WERI-Rb-1 (cell line): ENCODE measurements around the gene CPSF3.

Experiments used
- DNase-seq: peaks from one replicate; pipeline ENCODE4 v3.0.0-alpha.2; 2020
- H3K27ac ChIP-seq: fragments of 250-450 bp; sonication (Bioruptor Pico); 2 replicates; pipeline ENCODE4 v1.5.1; 2020; ENCODE audit warnings: mild to moderate bottlenecking, moderate library complexity
- H3K27me3 ChIP-seq: fragments of 250-450 bp; sonication (Bioruptor Pico); 2 replicates; pipeline ENCODE4 v1.5.1; 2021; ENCODE audit warnings: mild to moderate bottlenecking, low read depth, moderate library complexity; ENCODE audit not compliant: insufficient read depth, severe bottlenecking
- H3K36me3 ChIP-seq: fragments of 250-450 bp; sonication (Bioruptor Pico); 2 replicates; pipeline ENCODE4 v1.5.1; 2020; ENCODE audit warnings: mild to moderate bottlenecking, moderate library complexity
- H3K4me3 ChIP-seq: 2 replicates; pipeline ENCODE4 v1.5.1; 2011; ENCODE audit warnings: low read depth, mild to moderate bottlenecking, control low read depth, low read length
- H3K9me3 ChIP-seq: fragments of 250-450 bp; sonication (Bioruptor Pico); 2 replicates; pipeline ENCODE4 v1.5.1; 2021; ENCODE audit warnings: mild to moderate bottlenecking, moderate library complexity; ENCODE audit not compliant: severe bottlenecking
- TF ChIP-seq, protein P1 (sequence below): IDR thresholded peaks from 2 replicates; pipeline ENCODE4 v1.5.1; 2011; ENCODE audit warnings: low read depth, mild to moderate bottlenecking, control low read depth, inconsistent platforms, low read length

The CPSF3 gene

GRCh38 chr2:9474361-9475057 lies 51.1 kb downstream of the CPSF3 start, which contains the start of gene IAH1:
Gene IAH1, plus strand, starts transcription at chr2:9474551. Its CDS starts 16 bp downstream, at chr2:9474567.
- Histone ChIP-seq H3K36me3 (peaks cover 67% of the 10 kb centered on the region), H3K27me3 (no peaks in the 10 kb centered on the region), H3K27ac (peak within 1 kb of the TSS; percentile 82), H3K4me3 (peak within 1 kb of the TSS; percentile 71), H3K9me3 (no peaks in the 10 kb centered on the region)
- DNase-seq = peak; percentile 56
- TF ChIP-seq, protein P1, sequence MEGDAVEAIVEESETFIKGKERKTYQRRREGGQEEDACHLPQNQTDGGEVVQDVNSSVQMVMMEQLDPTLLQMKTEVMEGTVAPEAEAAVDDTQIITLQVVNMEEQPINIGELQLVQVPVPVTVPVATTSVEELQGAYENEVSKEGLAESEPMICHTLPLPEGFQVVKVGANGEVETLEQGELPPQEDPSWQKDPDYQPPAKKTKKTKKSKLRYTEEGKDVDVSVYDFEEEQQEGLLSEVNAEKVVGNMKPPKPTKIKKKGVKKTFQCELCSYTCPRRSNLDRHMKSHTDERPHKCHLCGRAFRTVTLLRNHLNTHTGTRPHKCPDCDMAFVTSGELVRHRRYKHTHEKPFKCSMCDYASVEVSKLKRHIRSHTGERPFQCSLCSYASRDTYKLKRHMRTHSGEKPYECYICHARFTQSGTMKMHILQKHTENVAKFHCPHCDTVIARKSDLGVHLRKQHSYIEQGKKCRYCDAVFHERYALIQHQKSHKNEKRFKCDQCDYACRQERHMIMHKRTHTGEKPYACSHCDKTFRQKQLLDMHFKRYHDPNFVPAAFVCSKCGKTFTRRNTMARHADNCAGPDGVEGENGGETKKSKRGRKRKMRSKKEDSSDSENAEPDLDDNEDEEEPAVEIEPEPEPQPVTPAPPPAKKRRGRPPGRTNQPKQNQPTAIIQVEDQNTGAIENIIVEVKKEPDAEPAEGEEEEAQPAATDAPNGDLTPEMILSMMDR = no peak

GRCh38 chr2:9477914-9478313 lies 54.5 kb downstream of the CPSF3 start:
- TF ChIP-seq, protein P1 = no peak
- H3K36me3 ChIP-seq = peaks cover 69% of the 10 kb centered on the region
- no peak overlapping the region for H3K4me3 ChIP-seq

DNA sequence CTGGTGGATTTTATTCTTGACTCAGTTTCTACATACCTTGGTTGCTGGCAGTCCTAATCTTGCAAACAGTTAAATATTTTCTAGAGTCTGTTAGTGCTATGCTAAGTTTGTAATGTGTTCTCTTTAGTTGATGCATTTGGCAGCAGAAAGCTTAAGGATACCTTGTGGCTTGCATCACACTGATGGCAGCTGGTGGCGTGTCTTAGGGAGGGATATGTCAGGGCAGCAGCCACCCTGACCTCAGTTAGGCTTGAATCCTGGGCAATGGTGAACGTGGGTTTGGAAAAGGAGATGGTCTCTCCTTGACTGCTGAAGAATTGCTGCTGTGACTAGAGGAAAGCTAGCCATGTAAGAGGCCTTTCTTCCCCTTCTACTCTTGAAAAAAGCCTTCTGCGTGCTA lies 55.1 kb downstream of the CPSF3 start:
- peaks cover 69% of the 10 kb centered on the region for H3K36me3 ChIP-seq

More at GRCh38 chr2:9477914-9478313, 54.5 kb downstream of the CPSF3 start:
- no peak for DNase-seq
- H3K27me3 ChIP-seq = no peaks in the 10 kb centered on the region
- H3K9me3 ChIP-seq = no peaks in the 10 kb centered on the region
- no peak overlapping the region for H3K27ac ChIP-seq

GRCh38 chr2:9480157-9480556 lies 56.7 kb downstream of the CPSF3 start:
- Histone ChIP-seq H3K9me3 (no peaks in the 10 kb centered on the region), H3K27me3 (no peaks in the 10 kb centered on the region), H3K4me3 (no peak overlapping the region), H3K27ac (no peak overlapping the region), H3K36me3 (peaks cover 81% of the 10 kb centered on the region)
- TF ChIP-seq, protein P1 = no peak
- no peak for DNase-seq

More for the DNA sequence above, 55.1 kb downstream of the CPSF3 start:
- TF ChIP-seq, protein P1 = no peak
- no peak overlapping the region for H3K27ac ChIP-seq
- no peak overlapping the region for H3K4me3 ChIP-seq
- no peak for DNase-seq
- H3K9me3 ChIP-seq = no peaks in the 10 kb centered on the region
- H3K27me3 ChIP-seq = no peaks in the 10 kb centered on the region

DNA sequence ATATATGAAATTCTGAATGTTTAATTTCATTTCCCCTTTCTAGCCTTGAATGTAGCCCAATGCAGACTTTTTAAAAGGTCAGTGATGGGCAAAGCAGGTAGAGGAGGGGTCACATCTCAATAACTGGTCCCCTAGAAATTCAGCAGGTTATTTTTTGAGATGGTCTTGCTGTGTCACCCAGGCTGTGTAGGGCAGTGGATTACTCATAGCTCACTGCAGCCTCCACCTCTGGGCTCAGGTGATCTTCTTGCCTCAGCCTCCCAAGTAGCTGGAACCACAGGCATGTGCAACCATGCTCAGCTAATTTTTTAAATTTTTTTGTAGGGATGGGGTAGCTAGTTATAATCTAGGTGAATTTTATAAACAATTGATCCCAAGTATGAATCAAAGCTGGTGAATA lies 59.7 kb downstream of the CPSF3 start:
- TF ChIP-seq, protein P1 = no peak
- no peak overlapping the region for H3K4me3 ChIP-seq
- no peaks in the 10 kb centered on the region for H3K27me3 ChIP-seq
- no peak for DNase-seq
- H3K9me3 ChIP-seq = no peaks in the 10 kb centered on the region
- H3K27ac ChIP-seq = no peak overlapping the region
- H3K36me3 ChIP-seq = peaks cover 96% of the 10 kb centered on the region
